HCT116 (cell line): ENCODE results near the gene TRIP10. TPM values are rescaled to one million over a fixed set of nuclear protein-coding genes. Genes with fewer than 3 reads are reported as not detected.

Source experiments
- ATAC-seq: fragments of 200-7000 bp; cut with Tn5 transposase; 2 replicates; pipeline ENCODE4 v1.9.1; 2020; ENCODE audit warnings: mild to moderate bottlenecking, moderate library complexity
- BruUV-seq: library from RNA; stranded (reverse); fragments of 400-500 nt; replicated peaks from 2 replicates; lab custom pipeline; 2021; lab: Mats Ljungman, UMichigan
- CTCF ChIA-PET: fragments of 300-600 bp; sonication (Branson Sonifier 250); formaldehyde crosslinking; loops from one replicate; lab custom pipeline; 2021; ENCODE audit warnings: antibody characterized with exemption; lab: Charles Lee
- POLR2A ChIA-PET: fragments of 300-600, 350-600 bp; sonication (Branson Sonifier 250); formaldehyde crosslinking; loops from one replicate; lab custom pipeline; 2021; ENCODE audit warnings: antibody characterized with exemption; lab: Charles Lee
- RAD21 ChIA-PET, 2 experiments: fragments of 300-600 bp; sonication (Branson Sonifier 250); formaldehyde crosslinking; loops; one replicate each; lab custom pipeline; 2023; ENCODE audit warnings: low total read pairs in 2 of 2; ENCODE audit not compliant: uncharacterized antibody in 2 of 2, unreplicated experiment in 2 of 2, low non-redundant PET in 1 of 2; lab: Charles Lee
- DNase-seq: peaks from one replicate; pipeline ENCODE4 v3.0.0-alpha.2; 2010; ENCODE audit warnings: low read depth, low spot score
- H2AFZ ChIP-seq: fragments of 200-600 bp; shearing (Covaris generic), sonication (generic); 2 replicates; pipeline ENCODE4 v1.6.1; 2017; ENCODE audit warnings: low read depth, mixed run types, mixed read lengths, antibody characterized with exemption, low read length; ENCODE audit not compliant: poor library complexity, severe bottlenecking
- H3K27ac ChIP-seq: 2 replicates; pipeline ENCODE4 v1.5.1; 2012; ENCODE audit warnings: low read depth, low read length
- H3K27me3 ChIP-seq: fragments of 200-600 bp; sonication (generic); 2 replicates; pipeline ENCODE4 v1.6.1; 2016; ENCODE audit warnings: mixed run types, low read length, mixed read lengths; ENCODE audit not compliant: insufficient read depth
- H3K36me3 ChIP-seq, 2 experiments: fragments of 200-500 bp in 1 of 2; fragments of 200-600 bp in 1 of 2; sonication (Bioruptor generic) in 1 of 2; sonication (generic) in 1 of 2; 2 replicates each; pipeline versions ENCODE4 v1.5.1 to v1.6.1; 2014 to 2016; ENCODE audit warnings: low read length in 2 of 2, inconsistent platforms in 1 of 2, mixed read lengths in 1 of 2, mixed run types in 1 of 2; ENCODE audit not compliant: insufficient read depth in 2 of 2, control insufficient read depth in 1 of 2
- H3K4me1 ChIP-seq, 2 experiments: fragments of 200-600 bp in 1 of 2; sonication (generic) in 1 of 2; 2 replicates each; pipeline versions ENCODE4 v1.5.1 to v1.6.1; 2012 to 2017; ENCODE audit warnings: low read length in 2 of 2, inconsistent platforms in 1 of 2, mild to moderate bottlenecking in 1 of 2, mixed read lengths in 1 of 2, mixed run types in 1 of 2, moderate library complexity in 1 of 2; ENCODE audit not compliant: insufficient read depth in 2 of 2, control insufficient read depth in 1 of 2
- H3K4me2 ChIP-seq: fragments of 200-600 bp; sonication (generic); 2 replicates; pipeline ENCODE4 v1.6.1; 2017; ENCODE audit warnings: mixed run types, low read length, mixed read lengths
- H3K4me3 ChIP-seq, 2 experiments: fragments of 200-600 bp in 1 of 2; sonication (generic) in 1 of 2; replicated peaks in 1 of 2; 2 replicates each; pipeline ENCODE4 v1.5.1; 2011 to 2016; ENCODE audit warnings: low read length in 2 of 2, control low read depth in 1 of 2, low read depth in 1 of 2, mild to moderate bottlenecking in 1 of 2, mixed read lengths in 1 of 2, mixed run types in 1 of 2
- H3K79me2 ChIP-seq: fragments of 200-600 bp; sonication (generic); 2 replicates; pipeline ENCODE4 v1.6.1; 2017; ENCODE audit warnings: mild to moderate bottlenecking, mixed run types, low read length, moderate library complexity, mixed read lengths; ENCODE audit not compliant: insufficient read depth
- H3K9ac ChIP-seq: fragments of 200-600 bp; sonication (generic); 2 replicates; pipeline ENCODE4 v1.6.1; 2016; ENCODE audit warnings: low read length, mixed read lengths
- H3K9me2 ChIP-seq: fragments of 200-600 bp; sonication (generic), shearing (Covaris generic); 2 replicates; pipeline ENCODE4 v1.6.1; 2017; ENCODE audit warnings: mixed run types, mild to moderate bottlenecking, moderate library complexity; ENCODE audit not compliant: insufficient read depth
- H3K9me3 ChIP-seq, 2 experiments: fragments of 200-500 bp in 1 of 2; fragments of 200-600 bp in 1 of 2; sonication (Bioruptor generic) in 1 of 2; sonication (generic) in 1 of 2; 2 replicates each; pipeline ENCODE4 v1.6.1; 2014 to 2017; ENCODE audit warnings: low read length in 2 of 2, mixed read lengths in 2 of 2, inconsistent platforms in 1 of 2, low read depth in 1 of 2, mild to moderate bottlenecking in 1 of 2, mixed run types in 1 of 2, moderate library complexity in 1 of 2; ENCODE audit not compliant: control insufficient read depth in 1 of 2, insufficient read depth in 1 of 2
- H4K20me1 ChIP-seq: fragments of 200-600 bp; sonication (generic), shearing (Covaris generic); 2 replicates; pipeline ENCODE4 v1.6.1; 2017; ENCODE audit warnings: mixed run types, mild to moderate bottlenecking, moderate library complexity; ENCODE audit not compliant: insufficient read depth
- FOSL1 ChIP-seq: IDR thresholded peaks from 2 replicates; pipeline ENCODE4 v1.6.1; 2012; ENCODE audit warnings: low read depth
- intact Hi-C: fragments of 100-400 bp; cut with micrococcal nuclease; formaldehyde crosslinking; loops from 2 replicates; pipeline ENCODE4 v1.10.0; 2022
- total RNA-seq: library from RNA; stranded (reverse); gene quantifications from one replicate; pipeline ENCODE4 v1.2.1, GENCODE V29; 2021; ENCODE audit not compliant: unreplicated experiment
- TF ChIP-seq, protein P1 (sequence below), 3 experiments: fragments of 200-600 bp in 1 of 3; sonication (generic) in 1 of 3; IDR thresholded peaks in 2 of 3; conservative IDR thresholded peaks in 1 of 3; 2 replicates each; pipeline ENCODE4 v1.5.1; 2012 to 2017; ENCODE audit warnings: low read depth in 2 of 3, low read length in 2 of 3, antibody characterized with exemption in 1 of 3, borderline replicate concordance in 1 of 3, control low read depth in 1 of 3, mild to moderate bottlenecking in 1 of 3, mixed read lengths in 1 of 3, mixed run types in 1 of 3, moderate library complexity in 1 of 3; ENCODE audit not compliant: insufficient read depth in 1 of 3
- TF ChIP-seq, protein P2 (sequence below): IDR thresholded peaks from 2 replicates; pipeline ENCODE4 v1.6.1; 2012; ENCODE audit warnings: low read depth

Gene TRIP10
- total RNA-seq, 1 experiment from 2014 or later: 111 TPM

DNA sequence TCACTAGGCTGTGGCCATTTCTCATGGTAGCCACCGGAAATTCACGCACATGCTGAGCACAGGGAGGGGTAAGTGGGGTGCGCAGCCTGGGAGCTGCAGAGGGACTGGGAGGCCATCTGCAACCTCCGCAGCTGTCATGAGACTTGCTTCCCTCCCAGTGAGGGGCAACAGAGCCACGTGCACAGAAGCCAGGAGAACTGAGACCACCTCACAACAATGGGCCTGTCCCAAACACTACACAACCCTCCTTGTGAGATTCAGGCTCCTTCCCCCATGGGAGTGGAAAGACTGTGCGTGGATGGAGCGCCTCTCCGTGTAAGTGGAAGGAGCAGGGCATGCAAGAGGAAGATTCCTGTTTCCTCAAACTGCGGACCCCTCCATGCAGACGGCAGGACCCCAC, 27.9 kb upstream of the TRIP10 start:
- H3K27me3 ChIP-seq: no peaks in the 10 kb centered on the region; the same call in 1 of the 2 replicates
- no peak overlapping the region for H3K4me3 ChIP-seq
- H3K79me2 ChIP-seq: no peaks in the 10 kb centered on the region
- ATAC-seq: no peak
- TF ChIP-seq, protein P1, sequence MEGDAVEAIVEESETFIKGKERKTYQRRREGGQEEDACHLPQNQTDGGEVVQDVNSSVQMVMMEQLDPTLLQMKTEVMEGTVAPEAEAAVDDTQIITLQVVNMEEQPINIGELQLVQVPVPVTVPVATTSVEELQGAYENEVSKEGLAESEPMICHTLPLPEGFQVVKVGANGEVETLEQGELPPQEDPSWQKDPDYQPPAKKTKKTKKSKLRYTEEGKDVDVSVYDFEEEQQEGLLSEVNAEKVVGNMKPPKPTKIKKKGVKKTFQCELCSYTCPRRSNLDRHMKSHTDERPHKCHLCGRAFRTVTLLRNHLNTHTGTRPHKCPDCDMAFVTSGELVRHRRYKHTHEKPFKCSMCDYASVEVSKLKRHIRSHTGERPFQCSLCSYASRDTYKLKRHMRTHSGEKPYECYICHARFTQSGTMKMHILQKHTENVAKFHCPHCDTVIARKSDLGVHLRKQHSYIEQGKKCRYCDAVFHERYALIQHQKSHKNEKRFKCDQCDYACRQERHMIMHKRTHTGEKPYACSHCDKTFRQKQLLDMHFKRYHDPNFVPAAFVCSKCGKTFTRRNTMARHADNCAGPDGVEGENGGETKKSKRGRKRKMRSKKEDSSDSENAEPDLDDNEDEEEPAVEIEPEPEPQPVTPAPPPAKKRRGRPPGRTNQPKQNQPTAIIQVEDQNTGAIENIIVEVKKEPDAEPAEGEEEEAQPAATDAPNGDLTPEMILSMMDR (IDR thresholded peaks at IDR 0.05 in 2 of 3, conservative IDR thresholded peaks at IDR 0.05 in 1 of 3; ENCODE audit: borderline replicate concordance in 1 of 3, insufficient read depth in 1 of 3, low read depth in 2 of 3, low read length in 2 of 3): no peak
- no peak for TF ChIP-seq FOSL1
- TF ChIP-seq, protein P2, sequence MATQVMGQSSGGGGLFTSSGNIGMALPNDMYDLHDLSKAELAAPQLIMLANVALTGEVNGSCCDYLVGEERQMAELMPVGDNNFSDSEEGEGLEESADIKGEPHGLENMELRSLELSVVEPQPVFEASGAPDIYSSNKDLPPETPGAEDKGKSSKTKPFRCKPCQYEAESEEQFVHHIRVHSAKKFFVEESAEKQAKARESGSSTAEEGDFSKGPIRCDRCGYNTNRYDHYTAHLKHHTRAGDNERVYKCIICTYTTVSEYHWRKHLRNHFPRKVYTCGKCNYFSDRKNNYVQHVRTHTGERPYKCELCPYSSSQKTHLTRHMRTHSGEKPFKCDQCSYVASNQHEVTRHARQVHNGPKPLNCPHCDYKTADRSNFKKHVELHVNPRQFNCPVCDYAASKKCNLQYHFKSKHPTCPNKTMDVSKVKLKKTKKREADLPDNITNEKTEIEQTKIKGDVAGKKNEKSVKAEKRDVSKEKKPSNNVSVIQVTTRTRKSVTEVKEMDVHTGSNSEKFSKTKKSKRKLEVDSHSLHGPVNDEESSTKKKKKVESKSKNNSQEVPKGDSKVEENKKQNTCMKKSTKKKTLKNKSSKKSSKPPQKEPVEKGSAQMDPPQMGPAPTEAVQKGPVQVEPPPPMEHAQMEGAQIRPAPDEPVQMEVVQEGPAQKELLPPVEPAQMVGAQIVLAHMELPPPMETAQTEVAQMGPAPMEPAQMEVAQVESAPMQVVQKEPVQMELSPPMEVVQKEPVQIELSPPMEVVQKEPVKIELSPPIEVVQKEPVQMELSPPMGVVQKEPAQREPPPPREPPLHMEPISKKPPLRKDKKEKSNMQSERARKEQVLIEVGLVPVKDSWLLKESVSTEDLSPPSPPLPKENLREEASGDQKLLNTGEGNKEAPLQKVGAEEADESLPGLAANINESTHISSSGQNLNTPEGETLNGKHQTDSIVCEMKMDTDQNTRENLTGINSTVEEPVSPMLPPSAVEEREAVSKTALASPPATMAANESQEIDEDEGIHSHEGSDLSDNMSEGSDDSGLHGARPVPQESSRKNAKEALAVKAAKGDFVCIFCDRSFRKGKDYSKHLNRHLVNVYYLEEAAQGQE: no peak
- H3K9ac ChIP-seq: no peak overlapping the region
- H4K20me1 ChIP-seq: no peaks in the 10 kb centered on the region
- ChIA-PET POLR2A (no interaction called here), RAD21 (no interaction called here), CTCF (no interaction called here)
- no peaks in the 10 kb centered on the region for H3K9me3 ChIP-seq
- H3K27ac ChIP-seq: no peak overlapping the region
- H2AFZ ChIP-seq: no peak overlapping the region
- DNase-seq: no peak
- H3K36me3 ChIP-seq: no peaks in the 10 kb centered on the region
- no peak overlapping the region for H3K4me2 ChIP-seq
- intact Hi-C loops: no loop called here
- BruUV-seq: no TSS peak
- H3K4me1 ChIP-seq: no peaks in the 10 kb centered on the region
- no peaks in the 10 kb centered on the region for H3K9me2 ChIP-seq
